HG02678 (cell line): Measurements from ENCODE around the gene CFAP57.
"Not testable (repeated sequence)": the region's sequence is repeated elsewhere in the genome, so short reads cannot be mapped to it uniquely, and the experiment has no call there.

Experiments
- ATAC-seq: cut with Tn5 transposase; IDR thresholded peaks from one replicate; pipeline ENCODE4 v1.9.1; 2021; ENCODE audit warnings: mild to moderate bottlenecking, moderate library complexity; ENCODE audit not compliant: unreplicated experiment

The CFAP57 gene

DNA sequence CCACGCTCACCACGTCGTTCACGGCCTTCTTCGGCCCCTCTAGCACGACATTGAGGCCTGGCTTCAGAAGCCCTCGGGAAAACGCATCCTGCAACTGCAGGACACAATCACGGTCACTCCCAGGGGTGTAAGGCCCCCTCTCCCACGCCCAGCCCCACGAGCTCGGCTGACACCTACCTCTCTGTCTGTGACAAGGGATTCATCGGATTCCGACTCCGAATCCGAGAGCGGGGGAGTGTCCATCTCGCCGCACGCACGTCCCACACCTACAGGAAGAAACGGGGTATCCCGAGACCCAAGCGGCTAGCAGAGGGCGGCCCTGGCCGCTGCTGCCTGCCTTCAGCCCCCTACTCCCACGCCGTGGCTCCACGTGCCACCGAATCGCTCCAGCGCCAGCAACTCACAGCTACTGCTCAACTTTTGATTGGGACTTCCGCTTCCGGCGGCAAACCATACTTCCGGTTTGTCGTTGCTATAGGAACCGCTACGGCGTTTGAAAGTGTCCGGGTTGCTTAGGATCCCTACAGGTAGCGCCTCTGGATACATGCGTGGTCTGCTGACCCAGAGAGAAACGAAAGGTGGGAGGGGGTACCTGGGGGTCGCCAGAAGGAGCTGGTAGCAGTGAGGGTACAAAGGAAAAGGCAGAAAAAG lies at the start of gene CFAP57, which contains the start of gene EBNA1BP2:
TSS of gene CFAP57 (plus strand) at position 455 of the 651 bp plus-strand sequence. CDS start 424 bp downstream, outside the sequence.
TSS of gene EBNA1BP2 (minus strand) at position 415 of the 651 bp plus-strand sequence. CDS start at position 243, 172 bp downstream.
- ATAC-seq: peak; percentile 96

DNA sequence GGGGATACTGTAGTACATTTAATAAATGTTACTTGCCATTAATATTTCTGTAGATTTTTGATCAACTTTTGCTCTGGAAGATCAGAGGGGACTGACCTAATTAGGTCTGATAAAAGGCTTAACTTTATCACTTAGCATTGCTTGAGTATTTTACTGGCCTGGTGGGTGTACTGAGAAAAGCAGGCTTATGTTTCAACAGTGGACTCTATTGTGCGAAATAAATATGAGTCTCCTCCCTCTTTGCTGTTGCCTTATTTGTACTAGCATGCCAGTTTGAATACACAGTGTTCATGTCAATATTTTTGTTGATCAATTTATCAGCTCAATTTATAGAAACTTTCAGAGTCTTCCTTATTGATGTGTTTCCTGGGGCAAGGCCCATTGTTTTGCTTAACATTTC lies 49.1 kb upstream of the CFAP57 start:
- no peak for ATAC-seq

DNA sequence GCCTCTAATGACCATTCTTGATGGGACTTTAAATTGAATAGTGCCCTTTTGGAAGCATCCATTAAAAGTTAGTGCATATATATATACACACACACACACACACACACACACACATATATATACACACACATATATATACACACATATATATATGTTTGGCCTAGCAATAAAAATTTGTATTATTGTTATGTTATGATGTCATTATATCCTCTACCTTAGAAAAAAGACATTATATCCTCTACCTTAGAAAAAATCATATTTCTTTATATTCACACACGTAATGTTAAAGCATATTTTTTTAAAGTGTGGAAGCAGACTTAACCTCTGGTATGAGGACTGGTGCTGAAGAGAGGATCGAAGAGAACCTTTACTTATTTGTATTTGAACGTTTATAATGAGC lies 43.3 kb upstream of the CFAP57 start:
- no peak for ATAC-seq

GRCh38 chr1:43129426-43129825 lies 42.7 kb upstream of the CFAP57 start:
- ATAC-seq: no peak

DNA sequence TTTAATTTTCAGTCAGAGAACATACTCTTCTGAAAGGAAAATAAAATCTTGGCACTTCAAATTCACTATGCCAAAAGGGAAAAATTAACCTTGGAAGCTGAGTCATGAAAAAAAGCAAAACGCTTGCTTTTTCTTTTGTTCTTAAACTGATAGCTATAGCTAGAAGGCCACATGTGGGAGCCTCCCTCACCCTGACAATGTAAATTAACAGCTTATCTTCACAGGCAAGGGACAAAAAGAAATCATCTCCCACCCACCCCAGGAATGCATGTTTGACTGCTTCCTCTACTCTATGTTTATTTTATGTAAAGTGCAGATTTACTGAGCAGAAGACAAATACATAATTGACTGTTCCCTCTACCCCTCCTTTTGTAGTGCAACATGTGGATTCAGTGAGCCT lies 38.1 kb upstream of the CFAP57 start:
- no peak for ATAC-seq

GRCh38 chr1:43134640-43135039 lies 37.5 kb upstream of the CFAP57 start:
- ATAC-seq: no peak

DNA sequence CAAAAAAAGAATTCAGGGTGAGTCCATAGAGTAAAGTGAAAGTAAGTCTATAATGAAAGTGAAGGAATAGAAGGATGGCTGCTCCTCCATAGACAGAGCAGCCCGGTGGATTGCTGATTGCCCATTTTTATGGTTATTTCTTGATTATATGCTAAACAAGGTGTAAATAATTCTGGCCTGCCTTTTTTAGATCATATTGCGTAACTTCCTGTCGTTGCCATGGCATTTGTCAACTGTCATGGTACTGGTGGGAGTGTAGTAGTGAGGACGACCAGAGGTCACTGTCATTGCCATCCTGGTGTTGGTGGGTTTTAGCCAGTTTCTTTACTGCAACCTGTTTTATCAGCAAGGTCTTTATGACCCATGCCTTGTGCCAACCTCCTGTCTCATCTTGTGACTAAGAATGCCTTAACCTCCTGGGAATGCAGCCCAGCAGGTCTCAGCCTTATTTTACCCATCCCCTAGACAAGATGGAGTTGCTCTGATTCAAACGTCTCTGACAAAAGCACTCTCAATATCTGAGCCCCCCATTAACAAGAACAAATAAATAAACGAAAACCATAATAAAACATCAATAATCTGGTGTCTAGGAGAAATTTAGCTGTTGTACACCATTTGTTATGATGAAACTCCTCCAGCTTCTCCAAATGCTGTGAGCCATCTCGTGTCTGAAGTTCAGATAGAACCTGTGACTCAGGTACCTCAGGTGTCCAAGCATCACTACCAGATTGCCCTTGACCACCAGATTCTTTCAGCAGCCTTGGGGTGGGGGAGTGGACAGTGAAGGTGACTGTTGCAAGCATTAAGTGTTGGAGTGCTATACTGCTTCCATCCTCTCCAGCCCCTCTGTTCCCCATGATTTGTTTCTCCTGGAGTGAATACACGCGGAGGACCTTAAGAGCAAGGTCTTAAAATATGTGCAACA lies 36.0 kb upstream of the CFAP57 start:
- no peak for ATAC-seq

GRCh38 chr1:43137445-43138052 lies 34.6 kb upstream of the CFAP57 start:
- ATAC-seq: no peak

- ATAC-seq: not testable (repeated sequence)
Observed at GRCh38 chr1:43139295-43139694, 32.8 kb upstream of the CFAP57 start.

- ATAC-seq: no peak
Observed at GRCh38 chr1:43140010-43140409, 32.1 kb upstream of the CFAP57 start.

GRCh38 chr1:43140583-43140982 lies 31.5 kb upstream of the CFAP57 start:
- no peak for ATAC-seq

DNA sequence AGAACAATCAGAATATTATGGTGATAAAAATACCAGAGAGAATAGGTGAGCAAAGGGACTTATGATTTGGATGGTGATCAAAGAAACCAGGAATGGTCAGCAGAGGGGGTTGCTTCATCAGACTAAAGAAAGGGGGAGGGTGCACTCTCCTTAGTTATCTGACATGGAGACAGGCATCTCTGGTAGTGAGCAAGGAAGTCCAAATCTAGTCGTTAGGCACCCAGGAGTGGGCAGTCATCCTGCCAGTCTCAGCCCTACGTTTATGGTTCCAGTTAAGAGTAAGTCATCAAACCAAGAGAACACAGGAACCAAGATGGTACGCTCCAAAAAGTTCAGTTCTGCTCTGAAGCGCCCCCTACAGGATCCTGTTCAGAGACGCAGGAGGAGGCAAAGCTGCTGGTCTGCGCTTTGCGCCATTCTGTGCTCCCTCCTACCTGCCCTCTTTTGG lies 28.7 kb upstream of the CFAP57 start:
- ATAC-seq: no peak

DNA sequence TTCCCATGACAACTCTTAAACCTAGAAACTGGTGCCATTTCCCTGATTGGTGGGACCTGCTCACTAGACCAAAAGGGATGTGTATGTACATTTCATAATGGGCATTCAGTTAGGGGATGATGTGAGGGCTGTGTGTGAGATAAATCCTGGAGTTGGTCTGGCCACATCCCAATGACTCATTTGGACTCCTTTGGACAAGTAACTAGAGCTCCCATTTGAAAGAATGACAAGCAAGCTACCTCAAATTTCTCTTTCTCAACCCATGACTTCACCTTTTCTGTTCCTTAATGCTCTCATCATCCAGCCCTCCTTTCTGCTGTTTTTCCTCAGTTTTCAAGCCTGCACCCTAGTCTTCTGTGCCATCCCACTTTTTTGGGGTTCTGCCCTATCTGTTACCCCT lies 27.9 kb upstream of the CFAP57 start:
- no peak for ATAC-seq

DNA sequence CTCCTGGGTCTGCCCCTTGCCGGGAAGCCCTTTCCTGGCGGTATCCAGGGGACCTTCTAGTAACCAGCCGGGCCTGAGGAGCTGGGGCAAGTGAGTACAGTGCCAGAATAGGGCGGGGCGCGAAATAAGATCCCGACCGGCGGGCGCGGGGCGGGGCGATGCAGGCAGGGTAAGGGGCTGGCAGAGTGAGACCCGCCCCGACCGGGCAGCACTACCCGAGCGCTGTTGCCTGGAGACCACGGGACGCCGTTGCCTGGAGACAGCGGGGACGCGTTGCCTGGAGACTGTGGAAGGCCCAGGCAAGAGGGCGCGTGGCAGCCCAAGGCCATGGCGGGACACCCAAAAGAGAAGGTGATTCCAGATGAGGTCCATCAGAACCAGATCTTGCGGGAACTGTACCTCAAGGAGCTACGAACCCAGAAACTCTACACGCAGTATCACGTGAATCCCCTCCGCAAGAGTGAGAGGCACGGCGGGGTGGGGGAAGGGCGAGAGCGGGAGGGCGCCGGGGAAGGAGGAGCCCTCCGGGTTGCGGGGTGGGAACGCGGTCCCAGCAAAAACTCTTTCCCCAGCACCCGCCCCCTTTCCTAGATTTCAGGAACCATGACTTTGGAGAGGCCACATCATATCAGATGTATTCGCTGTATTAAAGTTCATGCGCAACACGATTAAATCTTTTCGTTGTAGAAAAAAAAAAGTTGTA lies 24.4 kb upstream of the CFAP57 start:
- no peak for ATAC-seq

DNA sequence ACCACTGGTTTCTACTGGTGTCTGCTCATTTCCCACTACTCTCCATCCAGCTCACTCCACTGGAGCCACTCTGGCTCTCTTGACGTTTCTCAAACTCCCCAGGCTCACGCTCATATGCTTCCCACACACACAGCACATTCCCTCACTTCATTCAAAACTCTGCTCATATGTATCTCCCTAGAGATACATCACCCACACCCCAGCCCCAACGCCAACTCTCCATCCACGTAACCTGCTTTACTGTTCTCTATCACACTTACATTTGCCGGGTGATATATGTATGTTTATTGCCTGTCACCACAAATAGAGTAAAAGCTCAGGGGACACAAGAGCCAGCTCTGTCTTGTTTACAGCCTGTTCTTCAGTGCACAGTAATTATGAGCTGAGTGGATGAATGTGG lies 22.2 kb upstream of the CFAP57 start:
- no peak for ATAC-seq

GRCh38 chr1:43152866-43153265 lies 19.3 kb upstream of the CFAP57 start:
- no peak for ATAC-seq

DNA sequence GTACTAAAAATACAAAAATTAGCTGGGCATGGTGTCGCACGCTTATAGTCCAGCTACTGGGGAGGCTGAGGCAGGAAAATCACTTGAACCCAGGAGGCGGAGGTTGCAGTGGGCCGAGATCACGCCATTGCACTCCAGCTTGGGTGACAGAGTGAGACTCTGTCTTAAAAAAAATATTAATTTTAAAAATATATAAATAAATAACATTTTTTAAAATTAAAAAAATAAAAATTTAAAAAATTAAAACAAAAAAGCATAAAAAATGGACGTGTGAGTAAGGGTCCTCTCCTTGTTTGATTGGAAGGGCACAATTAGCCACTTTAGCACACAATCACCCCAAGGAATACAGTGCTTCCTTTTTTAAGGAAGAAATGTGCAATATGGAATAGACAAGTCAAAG lies 18.7 kb upstream of the CFAP57 start:
- no peak for ATAC-seq

GRCh38 chr1:43156026-43156425 lies 16.1 kb upstream of the CFAP57 start:
- ATAC-seq: no peak

GRCh38 chr1:43165162-43165561 lies 7.0 kb upstream of the CFAP57 start:
- ATAC-seq: no peak

DNA sequence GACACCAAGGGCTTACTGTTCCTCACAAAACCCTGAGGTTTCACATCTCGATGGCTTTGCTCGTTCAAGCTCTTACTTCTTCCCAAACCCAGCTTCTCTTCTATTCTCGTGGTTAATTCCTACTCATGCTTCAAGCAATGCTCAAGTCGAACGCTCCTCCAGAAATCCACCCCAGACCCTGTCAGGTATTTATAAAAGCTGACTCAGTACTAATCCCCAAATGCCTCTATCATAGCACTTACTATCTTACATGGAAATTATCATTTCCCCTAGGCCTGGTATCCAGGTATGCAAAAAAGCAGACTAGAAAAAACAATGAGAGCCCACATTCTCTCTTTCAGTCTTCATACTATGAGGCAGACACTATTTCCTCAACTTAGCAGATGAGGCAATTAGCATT lies 6.4 kb upstream of the CFAP57 start:
- ATAC-seq: no peak

- ATAC-seq: no peak
Observed at GRCh38 chr1:43171312-43171875, 736 bp upstream of the CFAP57 start.
